SK-N-SH (cell line): Measurements from ENCODE around the gene CALD1. TPM values are rescaled to one million over a fixed set of nuclear protein-coding genes. Genes with fewer than 3 reads are reported as not detected.

Source experiments
- CTCF ChIA-PET: fragments of 300-600, 350-600 bp; formaldehyde crosslinking; extraction: SDS; loops from one replicate; lab custom pipeline; 2021; lab: Yijun Ruan, JAX
- POLR2A ChIA-PET: fragments of 350-600 bp; sonication (Branson Sonifier 250); formaldehyde crosslinking; extraction: SDS; loops from one replicate; lab custom pipeline; 2020; ENCODE audit warnings: antibody characterized with exemption, inconsistent platforms; lab: Yijun Ruan, JAX
- DNase-seq: peaks from one replicate; pipeline ENCODE4 v3.0.0; 2012
- H2AFZ ChIP-seq: fragments of 200-600 bp; sonication (generic); 2 replicates; pipeline ENCODE4 v1.8.1; 2016; ENCODE audit warnings: antibody characterized with exemption, mild to moderate bottlenecking, low read depth
- H3F3A ChIP-seq: fragments of 200-600 bp; sonication (generic); replicated peaks from 2 replicates; pipeline ENCODE3; 2016; ENCODE audit warnings: antibody characterized with exemption, mild to moderate bottlenecking; ENCODE audit not compliant: insufficient read depth
- H3K27ac ChIP-seq, 2 experiments: fragments of 200-500 bp in 1 of 2; fragments of 200-600 bp in 1 of 2; sonication (Bioruptor generic) in 1 of 2; sonication (generic), shearing (Covaris generic) in 1 of 2; 2 replicates each; pipeline versions ENCODE4 v1.5.1 to v1.6.1; 2014 to 2016; ENCODE audit warnings: low read depth in 2 of 2, inconsistent platforms in 1 of 2, low read length in 1 of 2, mild to moderate bottlenecking in 1 of 2, mixed read lengths in 1 of 2
- H3K27me3 ChIP-seq: fragments of 200-600 bp; sonication (generic), shearing (Covaris generic); 2 replicates; pipeline ENCODE4 v1.6.1; 2016; ENCODE audit warnings: mixed run types; ENCODE audit not compliant: insufficient read depth
- H3K36me3 ChIP-seq, 2 experiments: fragments of 200-500 bp in 1 of 2; fragments of 200-600 bp in 1 of 2; sonication (Bioruptor generic) in 1 of 2; sonication (generic) in 1 of 2; replicated peaks in 1 of 2; 2 replicates each; pipeline versions ENCODE3 to v1.5.1; 2014 to 2016; ENCODE audit warnings: low read length in 1 of 2, mild to moderate bottlenecking in 1 of 2; ENCODE audit not compliant: insufficient read depth in 2 of 2, control insufficient read depth in 1 of 2
- H3K4me1 ChIP-seq, 2 experiments: fragments of 200-500 bp in 1 of 2; fragments of 200-600 bp in 1 of 2; sonication (Bioruptor generic) in 1 of 2; sonication (generic), shearing (Covaris generic) in 1 of 2; 2 replicates each; pipeline versions ENCODE4 v1.5.1 to v1.6.1; 2014 to 2016; ENCODE audit warnings: low read depth in 1 of 2, low read length in 1 of 2, mixed run types in 1 of 2; ENCODE audit not compliant: insufficient read depth in 2 of 2, control insufficient read depth in 1 of 2
- H3K4me2 ChIP-seq: fragments of 200-600 bp; sonication (generic), shearing (Covaris generic); 2 replicates; pipeline ENCODE4 v1.6.1; 2017; ENCODE audit warnings: mixed run types
- H3K4me3 ChIP-seq, 2 experiments: fragments of 200-500 bp in 1 of 2; fragments of 200-600 bp in 1 of 2; sonication (Bioruptor generic) in 1 of 2; sonication (generic), shearing (Covaris generic) in 1 of 2; 2 replicates each; pipeline versions ENCODE4 v1.5.1 to v1.8.1; 2014 to 2016; ENCODE audit warnings: low read depth in 2 of 2, inconsistent platforms in 1 of 2, low read length in 1 of 2, mild to moderate bottlenecking in 1 of 2, mixed read lengths in 1 of 2, moderate library complexity in 1 of 2
- H3K79me2 ChIP-seq: fragments of 200-600 bp; sonication (generic); 2 replicates; pipeline ENCODE4 v1.8.1; 2017; ENCODE audit warnings: mild to moderate bottlenecking; ENCODE audit not compliant: insufficient read depth
- H3K9ac ChIP-seq: fragments of 200-600 bp; sonication (generic); 2 replicates; pipeline ENCODE4 v1.6.1; 2017; ENCODE audit warnings: mixed run types
- H3K9me2 ChIP-seq: fragments of 200-600 bp; sonication (generic); 2 replicates; pipeline ENCODE4 v1.6.1; 2017; ENCODE audit warnings: mixed run types
- H3K9me3 ChIP-seq: fragments of 200-600 bp; sonication (generic); 2 replicates; pipeline ENCODE4 v1.6.1; 2017; ENCODE audit warnings: mixed run types, mild to moderate bottlenecking, moderate library complexity
- H4K20me1 ChIP-seq: fragments of 200-600 bp; sonication (generic); 2 replicates; pipeline ENCODE4 v1.6.1; 2017; ENCODE audit warnings: mild to moderate bottlenecking, mixed run types; ENCODE audit not compliant: insufficient read depth
- CTCF ChIP-seq: fragments of 200-600 bp; sonication (generic); IDR thresholded peaks from 2 replicates; pipeline ENCODE4 v1.6.1; 2017; ENCODE audit warnings: antibody characterized with exemption, mild to moderate bottlenecking, moderate library complexity
- EP300 ChIP-seq, 2 experiments: IDR thresholded peaks; 2 replicates each; pipeline versions ENCODE4 v1.4.0 to v1.6.1; 2012; ENCODE audit warnings: borderline replicate concordance in 1 of 2, low read depth in 1 of 2, low read length in 1 of 2
- EZH2phosphoT487 ChIP-seq: fragments of 200-600 bp; sonication (generic); IDR thresholded peaks from 2 replicates; pipeline ENCODE4 v1.6.1; 2017; ENCODE audit warnings: low read depth, mixed run types, mild to moderate bottlenecking, antibody characterized with exemption, moderate library complexity, borderline replicate concordance
- FOXJ3 ChIP-seq: sonication (generic); formaldehyde crosslinking; IDR thresholded peaks from 2 replicates; pipeline ENCODE4 v1.5.1; 2020; ENCODE audit warnings: mild to moderate bottlenecking, missing genetic modification reagents
- FOXM1 ChIP-seq: IDR thresholded peaks from 2 replicates; pipeline ENCODE4 v1.4.0; 2012; ENCODE audit warnings: low read depth, mild to moderate bottlenecking
- GABPA ChIP-seq: IDR thresholded peaks from 2 replicates; pipeline ENCODE4 v1.4.0; 2012; ENCODE audit warnings: low read depth, mild to moderate bottlenecking
- IRF3 ChIP-seq: fragments of 150-350 bp; IDR thresholded peaks from 2 replicates; pipeline ENCODE4 v1.6.1; 2016; ENCODE audit warnings: mild to moderate bottlenecking, low read depth, low read length
- MEF2A ChIP-seq: IDR thresholded peaks from 2 replicates; pipeline ENCODE4 v1.4.0; 2012; ENCODE audit warnings: low read depth, borderline replicate concordance
- MXI1 ChIP-seq: IDR thresholded peaks from 2 replicates; pipeline ENCODE4 v1.6.1; 2012; ENCODE audit warnings: mild to moderate bottlenecking, low read depth, low read length, improper control_type of control experiment
- NFIC ChIP-seq: IDR thresholded peaks from 2 replicates; pipeline ENCODE4 v1.4.0; 2012; ENCODE audit warnings: borderline replicate concordance
- PBX3 ChIP-seq: IDR thresholded peaks from 2 replicates; pipeline ENCODE4; 2012
- RCOR1 ChIP-seq: fragments of 150-350 bp; IDR thresholded peaks from 2 replicates; pipeline ENCODE4 v1.6.1; 2017; ENCODE audit warnings: antibody characterized with exemption, low read length
- RXRA ChIP-seq: IDR thresholded peaks from 2 replicates; pipeline ENCODE4 v1.4.0; 2012; ENCODE audit warnings: low read depth, mild to moderate bottlenecking, borderline replicate concordance
- SIN3A ChIP-seq: IDR thresholded peaks from 2 replicates; pipeline ENCODE4 v1.6.1; 2012; ENCODE audit warnings: low read depth, mild to moderate bottlenecking, low read length, moderate library complexity, borderline replicate concordance
- SMC3 ChIP-seq: IDR thresholded peaks from 2 replicates; pipeline ENCODE4 v1.6.1; 2012; ENCODE audit warnings: low read depth, low read length, improper control_type of control experiment
- USF1 ChIP-seq: IDR thresholded peaks from 2 replicates; pipeline ENCODE4 v1.4.0; 2012; ENCODE audit warnings: low read depth, borderline replicate concordance
- USF2 ChIP-seq: fragments of 150-350 bp; IDR thresholded peaks from 2 replicates; pipeline ENCODE4 v1.6.1; 2017; ENCODE audit warnings: antibody characterized with exemption, low read length, low read depth, borderline replicate concordance
- YY1 ChIP-seq: IDR thresholded peaks from 2 replicates; pipeline ENCODE4 v1.4.0; 2012; ENCODE audit warnings: low read depth, mild to moderate bottlenecking
- ZBTB33 ChIP-seq: IDR thresholded peaks from 2 replicates; pipeline ENCODE4 v1.4.0; 2012; ENCODE audit warnings: low read depth, borderline replicate concordance
- WGBS: methylation state at CpG from one replicate; pipeline ENCODE4 v1.1.6; 2017; ENCODE audit warnings: low lambda C conversion rate; 5-methylcytosine and 5-hydroxymethylcytosine counted together
- polyA plus RNA-seq, 3 experiments: library from polyadenylated mRNA; depleted of rRNA; stranded (reverse); fragments of >200 nt; gene quantifications; 2 replicates each; pipeline ENCODE4 v1.2.3, GENCODE V29; 2012

The CALD1 gene
- polyA plus RNA-seq, 1 of the 3 experiments (the other 2 are of a cell fraction): 299 TPM

GRCh38 chr7:134819401-134819800 is 40.0 kb downstream of the CALD1 start:
- DNase-seq: no peak
- Histone ChIP-seq H3K27ac (peak overlapping the region in 1 of 2 experiments; percentile 19; a peak in 1 of 4 replicates), H2AFZ (no peak overlapping the region), H4K20me1 (peaks cover 14% of the 10 kb centered on the region; the same call in 1 of the 2 replicates), H3K4me3 (no peak overlapping the region), H3K9me3 (no peaks in the 10 kb centered on the region), H3K9ac (no peak overlapping the region), H3F3A (peaks cover 49% of the 10 kb centered on the region), H3K4me1 (peaks cover 0 to 4% of the 10 kb centered on the region in 2 experiments; a peak in 3 of 4 replicates), H3K79me2 (peaks cover 96% of the 10 kb centered on the region), H3K27me3 (no peaks in the 10 kb centered on the region), H3K36me3 (peaks cover 39 to 57% of the 10 kb centered on the region in 2 experiments), H3K4me2 (no peak overlapping the region), H3K9me2 (no peaks in the 10 kb centered on the region)
- ChIA-PET POLR2A (no interaction called here), CTCF (no interaction called here)
- WGBS: 96% methylated on average over 4 of the region's 4 CpGs
- TF ChIP-seq RXRA (no peak), SMC3 (no peak), IRF3 (no peak), MEF2A (no peak), PBX3 (no peak), SIN3A (no peak), YY1 (no peak), GABPA (no peak), NFIC (no peak), ZBTB33 (no peak), FOXJ3 (no peak), RCOR1 (no peak), USF2 (no peak), USF1 (no peak), CTCF (no peak), FOXM1 (no peak), EP300 (IDR thresholded peaks at IDR 0.05; ENCODE audit: borderline replicate concordance in 1 of 2, low read depth in 1 of 2, low read length in 1 of 2) (no peak), MXI1 (no peak), EZH2phosphoT487 (no peak)
